HepG2 (cell line): ENCODE data around the gene UBE2QL1. TPM values are rescaled to one million over a fixed set of nuclear protein-coding genes. Genes with fewer than 3 reads are reported as not detected.

ENCODE experiments used
- ATAC-seq: fragments of 200-7000 bp; cut with Tn5 transposase; 3 replicates; pipeline ENCODE4 v1.9.1; 2020; ENCODE audit warnings: mild to moderate bottlenecking, moderate library complexity
- BruUV-seq: library from RNA; stranded (reverse); fragments of 400-500 nt; replicated peaks from 2 replicates; lab custom pipeline; 2021; lab: Mats Ljungman, UMichigan
- CTCF ChIA-PET: fragments of 300-600 bp; formaldehyde crosslinking; extraction: SDS; loops from one replicate; lab custom pipeline; 2021; ENCODE audit warnings: low total read pairs, inconsistent platforms, low intra/inter-chr PET ratio; lab: Yijun Ruan, JAX
- POLR2A ChIA-PET: fragments of 350-600 bp; sonication (Branson Sonifier 250); formaldehyde crosslinking; loops from one replicate; lab custom pipeline; 2020; ENCODE audit warnings: antibody characterized with exemption, inconsistent platforms; lab: Yijun Ruan, JAX
- DNase-seq: peaks from one replicate; pipeline ENCODE4 v3.0.0-alpha.2; 2015; ENCODE audit warnings: low spot score
- FAIRE-seq: peaks from 3 replicates; lab custom pipeline; 2011; peaks lifted over from hg19 to GRCh38; lab: Jason Lieb, UNC
- H2AFZ ChIP-seq: one replicate; pipeline ENCODE4 v1.6.1; 2011; ENCODE audit warnings: low read length, inconsistent platforms
- H3K27ac ChIP-seq: fragments of 300-600 bp; 3 replicates; pipeline ENCODE4 v1.8.0; 2011; ENCODE audit warnings: mixed run types, mild to moderate bottlenecking, mixed read lengths, low read length, inconsistent platforms; ENCODE audit not compliant: insufficient read depth; ENCODE audit errors: extremely low read length
- H3K27me3 ChIP-seq, 2 experiments: fragments of 200-600 bp in 1 of 2; 2 replicates in 1 of 2; 3 replicates in 1 of 2; pipeline versions ENCODE4 v1.6.0 to v1.8.0; 2011; ENCODE audit warnings: low read length in 2 of 2, mild to moderate bottlenecking in 2 of 2, moderate library complexity in 2 of 2, inconsistent platforms in 1 of 2; ENCODE audit not compliant: insufficient read depth in 2 of 2, control insufficient read depth in 1 of 2
- H3K36me3 ChIP-seq, 2 experiments: fragments of 200-600 bp in 1 of 2; replicated peaks in 1 of 2; 2 replicates in 1 of 2; 3 replicates in 1 of 2; pipeline versions ENCODE4 v1.5.1 to v1.8.0; 2011; ENCODE audit warnings: low read length in 2 of 2, inconsistent platforms in 1 of 2; ENCODE audit not compliant: insufficient read depth in 2 of 2, control insufficient read depth in 1 of 2
- H3K4me1 ChIP-seq: 2 replicates; pipeline ENCODE4 v1.5.1; 2012; ENCODE audit warnings: low read length, inconsistent platforms; ENCODE audit not compliant: insufficient read depth
- H3K4me2 ChIP-seq: 2 replicates; pipeline ENCODE4 v1.6.0; 2011; ENCODE audit warnings: low read depth, low read length, inconsistent platforms
- H3K4me3 ChIP-seq, 3 experiments: fragments of 200-600 bp in 1 of 3; sonication (generic), shearing (Covaris generic) in 1 of 3; replicated peaks in 1 of 3; 2 replicates each; pipeline ENCODE4 v1.5.1; 2011 to 2016; ENCODE audit warnings: low read length in 3 of 3, inconsistent platforms in 2 of 3, low read depth in 2 of 3, mild to moderate bottlenecking in 2 of 3, control low read depth in 1 of 3, mixed read lengths in 1 of 3; ENCODE audit not compliant: insufficient read depth in 1 of 3
- H3K79me2 ChIP-seq: one replicate; pipeline ENCODE4 v1.6.1; 2011; ENCODE audit warnings: low read length, inconsistent platforms; ENCODE audit not compliant: insufficient read depth
- H3K9ac ChIP-seq: 2 replicates; pipeline ENCODE4 v1.6.0; 2011; ENCODE audit warnings: mild to moderate bottlenecking, low read depth, low read length, inconsistent platforms; ENCODE audit not compliant: insufficient read depth
- H3K9me3 ChIP-seq: 2 replicates; pipeline ENCODE4 v1.5.1; 2012; ENCODE audit warnings: mild to moderate bottlenecking, low read length
- H4K20me1 ChIP-seq: 2 replicates; pipeline ENCODE4 v1.6.0; 2011; ENCODE audit warnings: inconsistent platforms, mild to moderate bottlenecking, low read length, moderate library complexity; ENCODE audit not compliant: insufficient read depth
- GABPA ChIP-seq, 2 experiments: IDR thresholded peaks; 2 replicates each; pipeline ENCODE4 v1.6.1; 2011 to 2016; ENCODE audit warnings: low read depth in 2 of 2, low read length in 1 of 2, missing biosample characterization in 1 of 2, missing genetic modification characterization in 1 of 2
- SATB2 ChIP-seq: sonication (generic); formaldehyde crosslinking; IDR thresholded peaks from 2 replicates; pipeline ENCODE4 v1.5.0; 2020; ENCODE audit warnings: missing genetic modification reagents
- SCMH1 ChIP-seq: sonication (generic); formaldehyde crosslinking; IDR thresholded peaks from 2 replicates; pipeline ENCODE4 v1.9.0; 2021; ENCODE audit warnings: missing genetic modification reagents, mild to moderate bottlenecking, borderline replicate concordance
- TGIF2 ChIP-seq: IDR thresholded peaks from 2 replicates; pipeline ENCODE4 v1.6.1; 2016; ENCODE audit warnings: control low read depth, missing compliant biosample characterization
- ZNF713 ChIP-seq: sonication (generic); formaldehyde crosslinking; IDR thresholded peaks from 2 replicates; pipeline ENCODE4 v1.4.0; 2020; ENCODE audit warnings: mild to moderate bottlenecking, missing genetic modification reagents
- ZNF782 ChIP-seq: sonication (generic); formaldehyde crosslinking; IDR thresholded peaks from 2 replicates; pipeline ENCODE4 v1.4.0; 2020; ENCODE audit warnings: missing genetic modification reagents, mild to moderate bottlenecking, borderline replicate concordance
- WGBS: methylation state at CpG from one replicate; pipeline ENCODE4 v1.1.6; 2017; ENCODE audit warnings: low lambda C conversion rate; 5-methylcytosine and 5-hydroxymethylcytosine counted together
- in situ Hi-C: cut with HindIII; loops from 2 replicates; pipeline ENCODE4 v1.10.0; 2017; ENCODE audit warnings: low pct_unique_long_range_greater_than_20kb; ENCODE audit not compliant: extremely low pct_ligation_motif_present
- intact Hi-C: fragments of 100-400 bp; cut with micrococcal nuclease; formaldehyde crosslinking; loops from one replicate; pipeline ENCODE4 v1.10.0; 2022; ENCODE audit not compliant: unreplicated experiment
- polyA plus RNA-seq, 8 experiments: library from polyadenylated mRNA; depleted of rRNA in 3 of 8; stranded (reverse) in 7 of 8; unstranded in 1 of 8; fragments of >200 nt; fragmentation: Illumina TruSeq in 4 of 8; extraction: Trizol in 4 of 8; gene quantifications; 2 replicates each; pipeline versions ENCODE4 v1.2.1 to v1.2.3, GENCODE V29; 2011 to 2016; ENCODE audit warnings: low read depth in 4 of 8, missing spikeins in 1 of 8, mixed read lengths in 1 of 8; ENCODE audit not compliant: insufficient read depth in 1 of 8
- total RNA-seq, 5 experiments: library from RNA; depleted of rRNA; stranded (reverse); fragments of >200 nt; fragmentation: Illumina TruSeq; extraction: Trizol; gene quantifications; 2 replicates each; pipeline ENCODE4 v1.2.3, GENCODE V29; 2016; ENCODE audit warnings: low read depth in 1 of 5
- TF ChIP-seq, protein P1 (sequence below): sonication (generic); formaldehyde crosslinking; conservative IDR thresholded peaks from 2 replicates; pipeline ENCODE4 v1.4.0; 2020; ENCODE audit warnings: missing genetic modification reagents
- TF ChIP-seq, protein P2 (sequence below): sonication (generic); formaldehyde crosslinking; IDR thresholded peaks from 2 replicates; pipeline ENCODE4 v1.8.0; 2022; ENCODE audit warnings: mild to moderate bottlenecking, missing genetic modification reagents, moderate library complexity
- TF ChIP-seq, protein P3 (sequence below): sonication (generic); formaldehyde crosslinking; IDR thresholded peaks from 2 replicates; pipeline ENCODE4 v1.5.0; 2020; ENCODE audit warnings: mild to moderate bottlenecking, low read depth, missing genetic modification reagents, borderline replicate concordance
- TF ChIP-seq, protein P4 (sequence below): sonication (generic); formaldehyde crosslinking; IDR thresholded peaks from 2 replicates; pipeline ENCODE4 v1.4.0; 2020; ENCODE audit warnings: missing genetic modification reagents

Gene UBE2QL1
- total and polyA plus RNA-seq, 2 of the 13 experiments (the other 11 are each of a cell fraction or from before 2014, with no cell fraction given), result not detected

DNA sequence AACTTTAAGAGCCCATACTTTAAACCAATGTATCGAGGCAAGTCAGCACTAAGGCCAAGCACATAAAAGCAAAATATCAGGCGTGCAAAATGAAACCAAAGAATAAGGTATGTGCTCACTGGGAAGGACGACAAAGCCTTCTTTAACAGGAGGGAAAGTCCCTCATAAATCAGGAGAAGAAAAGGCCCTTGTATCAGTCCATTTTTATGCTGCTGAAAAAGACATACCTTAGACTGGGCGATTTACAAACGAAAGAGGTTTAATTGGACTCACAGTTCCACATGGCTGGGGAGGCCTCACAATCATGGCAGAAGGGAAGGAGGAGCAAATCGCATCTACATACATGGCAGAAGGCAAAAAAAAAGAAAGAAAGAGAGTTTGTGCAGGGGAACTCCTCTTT is 68.9 kb downstream of the UBE2QL1 start (continued):
- TF ChIP-seq, protein P1, sequence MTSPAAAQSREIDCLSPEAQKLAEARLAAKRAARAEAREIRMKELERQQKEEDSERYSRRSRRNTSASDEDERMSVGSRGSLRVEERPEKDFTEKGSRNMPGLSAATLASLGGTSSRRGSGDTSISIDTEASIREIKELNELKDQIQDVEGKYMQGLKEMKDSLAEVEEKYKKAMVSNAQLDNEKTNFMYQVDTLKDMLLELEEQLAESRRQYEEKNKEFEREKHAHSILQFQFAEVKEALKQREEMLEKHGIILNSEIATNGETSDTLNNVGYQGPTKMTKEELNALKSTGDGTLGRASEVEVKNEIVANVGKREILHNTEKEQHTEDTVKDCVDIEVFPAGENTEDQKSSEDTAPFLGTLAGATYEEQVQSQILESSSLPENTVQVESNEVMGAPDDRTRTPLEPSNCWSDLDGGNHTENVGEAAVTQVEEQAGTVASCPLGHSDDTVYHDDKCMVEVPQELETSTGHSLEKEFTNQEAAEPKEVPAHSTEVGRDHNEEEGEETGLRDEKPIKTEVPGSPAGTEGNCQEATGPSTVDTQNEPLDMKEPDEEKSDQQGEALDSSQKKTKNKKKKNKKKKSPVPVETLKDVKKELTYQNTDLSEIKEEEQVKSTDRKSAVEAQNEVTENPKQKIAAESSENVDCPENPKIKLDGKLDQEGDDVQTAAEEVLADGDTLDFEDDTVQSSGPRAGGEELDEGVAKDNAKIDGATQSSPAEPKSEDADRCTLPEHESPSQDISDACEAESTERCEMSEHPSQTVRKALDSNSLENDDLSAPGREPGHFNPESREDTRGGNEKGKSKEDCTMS, result no peak
- TF ChIP-seq, protein P2, sequence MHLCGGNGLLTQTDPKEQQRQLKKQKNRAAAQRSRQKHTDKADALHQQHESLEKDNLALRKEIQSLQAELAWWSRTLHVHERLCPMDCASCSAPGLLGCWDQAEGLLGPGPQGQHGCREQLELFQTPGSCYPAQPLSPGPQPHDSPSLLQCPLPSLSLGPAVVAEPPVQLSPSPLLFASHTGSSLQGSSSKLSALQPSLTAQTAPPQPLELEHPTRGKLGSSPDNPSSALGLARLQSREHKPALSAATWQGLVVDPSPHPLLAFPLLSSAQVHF (CRISPR knock-in tag), result no peak
- no peak for TF ChIP-seq GABPA (IDR thresholded peaks at IDR 0.05; ENCODE audit: low read depth, low read length)
- no peak for TF ChIP-seq GABPA (CRISPR knock-in tag; IDR thresholded peaks at IDR 0.05; ENCODE audit: low read depth)
- TF ChIP-seq SATB2 (CRISPR knock-in tag), result no peak
- TF ChIP-seq TGIF2 (CRISPR knock-in tag), result no peak
- no peak for TF ChIP-seq ZNF782 (CRISPR knock-in tag)
- no peak for TF ChIP-seq SCMH1 (CRISPR knock-in tag)
- TF ChIP-seq ZNF713, result no peak

DNA sequence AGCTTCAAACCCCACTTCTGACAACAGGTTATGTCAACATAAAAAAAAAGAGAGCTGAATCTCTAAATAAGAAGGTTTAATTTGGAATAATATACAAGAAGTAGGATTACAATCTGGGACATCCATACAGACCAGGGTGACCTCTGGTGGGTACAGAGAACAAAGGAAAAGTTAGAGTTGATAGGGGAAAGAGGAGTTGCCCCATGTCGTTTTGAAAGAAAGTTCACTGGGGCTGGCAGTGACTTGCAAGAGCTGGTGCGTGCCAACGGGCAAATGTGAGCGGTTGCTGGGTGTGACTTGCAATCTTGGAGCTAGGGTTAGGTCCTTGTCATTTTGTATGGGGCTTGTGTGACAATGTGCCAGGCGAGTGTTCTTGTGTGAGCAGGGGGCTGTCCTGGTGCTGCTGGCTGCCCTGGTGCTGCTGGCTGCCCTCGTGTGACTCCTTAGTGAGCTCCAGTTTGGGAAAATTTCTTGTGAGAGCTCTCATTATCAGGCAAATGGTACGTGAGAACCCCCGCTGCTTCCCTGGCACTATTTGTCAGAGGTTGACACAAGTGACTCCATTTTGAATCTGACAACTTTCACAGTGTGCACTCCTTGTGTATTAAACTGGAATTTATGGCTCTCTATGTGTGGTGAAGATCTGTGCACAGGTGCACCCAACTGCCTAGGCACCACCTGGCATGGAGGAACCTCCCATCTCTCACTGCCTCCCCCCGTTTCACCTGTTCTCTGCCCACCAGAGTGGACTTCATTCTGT is 69.8 kb downstream of the UBE2QL1 start:
- H3K36me3 ChIP-seq, result no peaks in the 10 kb centered on the region
- POLR2A ChIA-PET, result no interaction called here
- in situ Hi-C loops (no loop called here), intact Hi-C loops (no loop called here)
- CTCF ChIA-PET, result no interaction called here
- TF ChIP-seq, protein P3, sequence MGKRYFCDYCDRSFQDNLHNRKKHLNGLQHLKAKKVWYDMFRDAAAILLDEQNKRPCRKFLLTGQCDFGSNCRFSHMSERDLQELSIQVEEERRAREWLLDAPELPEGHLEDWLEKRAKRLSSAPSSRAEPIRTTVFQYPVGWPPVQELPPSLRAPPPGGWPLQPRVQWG (CRISPR knock-in tag), result no peak
- TF ChIP-seq, protein P4, sequence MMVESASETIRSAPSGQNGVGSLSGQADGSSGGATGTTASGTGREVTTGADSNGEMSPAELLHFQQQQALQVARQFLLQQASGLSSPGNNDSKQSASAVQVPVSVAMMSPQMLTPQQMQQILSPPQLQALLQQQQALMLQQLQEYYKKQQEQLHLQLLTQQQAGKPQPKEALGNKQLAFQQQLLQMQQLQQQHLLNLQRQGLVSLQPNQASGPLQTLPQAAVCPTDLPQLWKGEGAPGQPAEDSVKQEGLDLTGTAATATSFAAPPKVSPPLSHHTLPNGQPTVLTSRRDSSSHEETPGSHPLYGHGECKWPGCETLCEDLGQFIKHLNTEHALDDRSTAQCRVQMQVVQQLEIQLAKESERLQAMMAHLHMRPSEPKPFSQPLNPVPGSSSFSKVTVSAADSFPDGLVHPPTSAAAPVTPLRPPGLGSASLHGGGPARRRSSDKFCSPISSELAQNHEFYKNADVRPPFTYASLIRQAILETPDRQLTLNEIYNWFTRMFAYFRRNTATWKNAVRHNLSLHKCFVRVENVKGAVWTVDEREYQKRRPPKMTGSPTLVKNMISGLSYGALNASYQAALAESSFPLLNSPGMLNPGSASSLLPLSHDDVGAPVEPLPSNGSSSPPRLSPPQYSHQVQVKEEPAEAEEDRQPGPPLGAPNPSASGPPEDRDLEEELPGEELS (CRISPR knock-in tag), result no peak
- FAIRE-seq (no peak), DNase-seq (no peak), ATAC-seq (no peak)
- H3K9me3 ChIP-seq, result no peaks in the 10 kb centered on the region
- no peaks in the 10 kb centered on the region for H3K79me2 ChIP-seq
- H3K4me1 ChIP-seq, result no peaks in the 10 kb centered on the region
- no peak overlapping the region for H3K27ac ChIP-seq
- no peak overlapping the region for H3K4me3 ChIP-seq
- H2AFZ ChIP-seq, result no peak overlapping the region
- no peaks in the 10 kb centered on the region for H4K20me1 ChIP-seq
- H3K27me3 ChIP-seq, result peaks cover 1 to 7% of the 10 kb centered on the region in 2 experiments; a peak in 2 of 5 replicates
- no TSS peak for BruUV-seq
- H3K4me2 ChIP-seq, result no peak overlapping the region
- no peak overlapping the region for H3K9ac ChIP-seq
- WGBS, result 34% methylated on average over 7 of the region's 9 CpGs
